ENCODE results near the gene EIF3F. TPM values are rescaled to one million over a fixed set of nuclear protein-coding genes. Genes with fewer than 3 reads are reported as not detected.

Gene EIF3F
- polyA plus RNA-seq, 3 donors, result 179 to 286 (median 243) TPM

- no peak overlapping the region for H3K4me2 ChIP-seq (replicated peaks; ENCODE audit: extremely low read depth, low read length, poor library complexity, severe bottlenecking)
- Mint-ChIP-seq H3K9me3 (no peaks in the 10 kb centered on the region), H3K4me1 (no peaks in the 10 kb centered on the region), H3K4me3 (no peak overlapping the region), H3K27me3 (ENCODE audit: low read depth in 3 of 3) (peaks cover 0 to 12% (median 10%) of the 10 kb centered on the region in 3 donors), H3K27ac (no peak overlapping the region), H3K36me3 (no peaks in the 10 kb centered on the region)
- no peak overlapping the region for H3K27ac ChIP-seq (ENCODE audit: low read depth in 1 of 2, low read length in 2 of 2)
- no peaks in the 10 kb centered on the region for H4K20me1 ChIP-seq (ENCODE audit: insufficient read depth, low read length)
- no peaks in the 10 kb centered on the region for H3K36me3 ChIP-seq (replicated peaks in 1 of 2; ENCODE audit: control insufficient read depth in 1 of 2, insufficient read depth in 2 of 2, low read length in 2 of 2)
- no peaks in the 10 kb centered on the region for H3K79me2 ChIP-seq (ENCODE audit: insufficient read depth, low read length)
- no peak overlapping the region for H3K4me3 ChIP-seq (replicated peaks in 1 of 3; ENCODE audit: low read depth in 2 of 3, low read length in 3 of 3)
- no peak overlapping the region for H2AFZ ChIP-seq (ENCODE audit: insufficient read depth, low read depth, low read length, poor library complexity, severe bottlenecking)
- H3K27me3 ChIP-seq (ENCODE audit: control insufficient read depth in 2 of 2, insufficient read depth in 2 of 2, low read length in 2 of 2), result peaks cover 0 to 3% of the 10 kb centered on the region in 2 donors
- intact Hi-C loops (cut with micrococcal nuclease), result no loop called here
- no peak for TF ChIP-seq CTCF (IDR thresholded peaks at IDR 0.05)
- no peak overlapping the region for H3K9ac ChIP-seq (ENCODE audit: insufficient read depth, low read length, poor library complexity, severe bottlenecking)
- WGBS (ENCODE audit: insufficient coverage), result 100% methylated on average over 1 of the region's 3 CpGs
- H3K9me3 ChIP-seq (replicated peaks in 1 of 2; ENCODE audit: control insufficient read depth in 1 of 2, insufficient read depth in 1 of 2, low read length in 2 of 2), result no peaks in the 10 kb centered on the region
- DNase-seq, result no peak
- no peaks in the 10 kb centered on the region for H3K4me1 ChIP-seq (ENCODE audit: control insufficient read depth in 1 of 2, insufficient read depth in 2 of 2, low read length in 2 of 2)
These were observed 17.1 kb upstream of the EIF3F start for GRCh38 chr11:7969756-7970646.

- no peaks in the 10 kb centered on the region for H3K9me3 ChIP-seq (replicated peaks in 1 of 2; ENCODE audit: control insufficient read depth in 1 of 2, insufficient read depth in 1 of 2, low read length in 2 of 2)
- H3K9me3 Mint-ChIP-seq, result no peaks in the 10 kb centered on the region
- no peaks in the 10 kb centered on the region for H4K20me1 ChIP-seq (ENCODE audit: insufficient read depth, low read length)
- H3K79me2 ChIP-seq (ENCODE audit: insufficient read depth, low read length), result no peaks in the 10 kb centered on the region
- H3K4me2 ChIP-seq (replicated peaks; ENCODE audit: extremely low read depth, low read length, poor library complexity, severe bottlenecking), result no peak overlapping the region
- no peaks in the 10 kb centered on the region for H3K36me3 Mint-ChIP-seq
- intact Hi-C loops (cut with micrococcal nuclease), result no loop called here
- TF ChIP-seq CTCF (IDR thresholded peaks at IDR 0.05), result no peak
- DNase-seq, result no peak
- no peak overlapping the region for H3K4me3 Mint-ChIP-seq
- no peak overlapping the region for H3K9ac ChIP-seq (ENCODE audit: insufficient read depth, low read length, poor library complexity, severe bottlenecking)
- H3K4me3 ChIP-seq (replicated peaks in 1 of 3; ENCODE audit: low read depth in 2 of 3, low read length in 3 of 3), result no peak overlapping the region
- no peaks in the 10 kb centered on the region for H3K36me3 ChIP-seq (replicated peaks in 1 of 2; ENCODE audit: control insufficient read depth in 1 of 2, insufficient read depth in 2 of 2, low read length in 2 of 2)
- H3K27me3 Mint-ChIP-seq (ENCODE audit: low read depth in 3 of 3), result peaks cover 0 to 13% (median 11%) of the 10 kb centered on the region in 3 donors
- no peak overlapping the region for H3K27ac Mint-ChIP-seq
- H3K4me1 Mint-ChIP-seq, result no peaks in the 10 kb centered on the region
- no peaks in the 10 kb centered on the region for H3K4me1 ChIP-seq (ENCODE audit: control insufficient read depth in 1 of 2, insufficient read depth in 2 of 2, low read length in 2 of 2)
- peaks cover 0 to 3% of the 10 kb centered on the region in 2 donors for H3K27me3 ChIP-seq (ENCODE audit: control insufficient read depth in 2 of 2, insufficient read depth in 2 of 2, low read length in 2 of 2)
- H3K27ac ChIP-seq (ENCODE audit: low read depth in 1 of 2, low read length in 2 of 2), result no peak overlapping the region
- no peak overlapping the region for H2AFZ ChIP-seq (ENCODE audit: insufficient read depth, low read depth, low read length, poor library complexity, severe bottlenecking)
These were observed 15.3 kb upstream of the EIF3F start for GRCh38 chr11:7971846-7972245.
